B cell (primary cell): Measurements from ENCODE around the gene ZRANB3. TPM values are rescaled to one million over a fixed set of nuclear protein-coding genes. Genes with fewer than 3 reads are reported as not detected.
"Not testable (repeated sequence)": the region's sequence is repeated elsewhere in the genome, so short reads cannot be mapped to it uniquely, and the experiment has no call there.

ENCODE experiments used
- ATAC-seq: fragments of 200-7000 bp; cut with Tn5 transposase; one replicate; pipeline ENCODE4 v1.10.0; 2021; ENCODE audit warnings: low read depth, mild to moderate bottlenecking, moderate number of reproducible peaks, moderate library complexity
- CTCF ChIA-PET: fragments of 350-600 bp; sonication (Branson Sonifier 250); formaldehyde crosslinking; loops from one replicate; lab custom pipeline; 2021; ENCODE audit warnings: antibody characterized with exemption, inconsistent platforms; lab: Charles Lee
- POLR2A ChIA-PET: fragments of 350-600 bp; sonication (Branson Sonifier 250); formaldehyde crosslinking; loops from one replicate; lab custom pipeline; 2021; ENCODE audit warnings: antibody characterized with exemption; lab: Charles Lee
- DNase-seq: peaks from one replicate; pipeline ENCODE4 v3.0.0; 2013
- H2AFZ ChIP-seq: 2 replicates; pipeline ENCODE4 v1.6.1; 2012; ENCODE audit warnings: mild to moderate bottlenecking, low read depth, low read length; ENCODE audit not compliant: insufficient read depth, poor library complexity, severe bottlenecking
- H3K27ac ChIP-seq, 2 donors: 1 replicate in 1 of 2; 2 replicates in 1 of 2; pipeline ENCODE4 v1.5.1; 2012 to 2013; ENCODE audit warnings: low read length in 2 of 2, mild to moderate bottlenecking in 2 of 2, moderate library complexity in 1 of 2
- H3K27me3 ChIP-seq, 4 experiments: fragments of 200-600 bp in 1 of 4; sonication (generic) in 1 of 4; replicated peaks in 1 of 4; 1 replicate in 2 of 4; 2 replicates in 2 of 4; pipeline versions ENCODE4 v1.6.1 to v1.7.0; 2013 to 2016; ENCODE audit warnings: low read length in 3 of 4, mild to moderate bottlenecking in 2 of 4, mixed read lengths in 1 of 4, moderate library complexity in 1 of 4; ENCODE audit not compliant: insufficient read depth in 4 of 4, control insufficient read depth in 3 of 4; ENCODE audit errors: control extremely low read depth in 1 of 4
- H3K36me3 ChIP-seq, 2 experiments: replicated peaks in 1 of 2; 1 replicate in 1 of 2; 2 replicates in 1 of 2; pipeline versions ENCODE4 v1.6.1 to v1.7.1; 2013; ENCODE audit warnings: low read length in 1 of 2; ENCODE audit not compliant: insufficient read depth in 2 of 2, control insufficient read depth in 1 of 2; ENCODE audit errors: control extremely low read depth in 1 of 2, extremely low read depth in 1 of 2
- H3K4me1 ChIP-seq, 2 donors: fragments of 200-600 bp in 1 of 2; sonication (generic) in 1 of 2; 1 replicate in 1 of 2; 2 replicates in 1 of 2; pipeline versions ENCODE4 v1.5.1 to v1.6.1; 2013 to 2017; ENCODE audit warnings: low read length in 2 of 2; ENCODE audit not compliant: control insufficient read depth in 2 of 2, insufficient read depth in 2 of 2
- H3K4me2 ChIP-seq: replicated peaks from 2 replicates; pipeline ENCODE3; 2012; ENCODE audit warnings: mild to moderate bottlenecking, low read depth, low read length; ENCODE audit not compliant: poor library complexity, severe bottlenecking
- H3K4me3 ChIP-seq, 5 experiments: fragments of 200-600 bp in 1 of 5; sonication (generic) in 1 of 5; 1 replicate in 3 of 5; 2 replicates in 2 of 5; pipeline versions ENCODE4 v1.5.1 to v1.7.0; 2011 to 2016; ENCODE audit warnings: low read length in 4 of 5, mild to moderate bottlenecking in 4 of 5, low read depth in 2 of 5, control low read depth in 1 of 5, moderate library complexity in 1 of 5; ENCODE audit not compliant: insufficient read depth in 1 of 5; ENCODE audit errors: control extremely low read depth in 1 of 5, extremely low read depth in 1 of 5
- H3K79me2 ChIP-seq: fragments of 200-600 bp; sonication (generic); one replicate; pipeline ENCODE4 v1.6.0; 2016; ENCODE audit warnings: low read length; ENCODE audit not compliant: control insufficient read depth, insufficient read depth
- H3K9ac ChIP-seq: fragments of 200-600 bp; sonication (generic); 2 replicates; pipeline ENCODE4 v1.6.1; 2017; ENCODE audit warnings: mild to moderate bottlenecking, low read length, moderate library complexity
- H3K9me3 ChIP-seq, 3 donors: one replicate each; pipeline versions ENCODE4 v1.6.1 to v1.7.1; 2013; ENCODE audit warnings: low read length in 2 of 3; ENCODE audit not compliant: control insufficient read depth in 2 of 3, insufficient read depth in 1 of 3; ENCODE audit errors: control extremely low read depth in 1 of 3
- H4K20me1 ChIP-seq: 2 replicates; pipeline ENCODE4 v1.6.0; 2012; ENCODE audit warnings: mild to moderate bottlenecking, low read length; ENCODE audit not compliant: insufficient read depth, control insufficient read depth, poor library complexity, severe bottlenecking
- H3K27ac Mint-ChIP-seq: one replicate; pipeline ENCODE4 v1.8.0; 2021; ENCODE audit warnings: mixed read lengths
- H3K27me3 Mint-ChIP-seq: one replicate; pipeline ENCODE4 v1.8.0; 2021; ENCODE audit warnings: mixed read lengths
- H3K4me1 Mint-ChIP-seq: one replicate; pipeline ENCODE4 v1.8.0; 2021; ENCODE audit warnings: mixed read lengths
- H3K4me3 Mint-ChIP-seq: one replicate; pipeline ENCODE4 v1.8.0; 2021; ENCODE audit warnings: mixed read lengths
- H3K9me3 Mint-ChIP-seq: one replicate; pipeline ENCODE4 v1.8.0; 2022; ENCODE audit warnings: mixed read lengths; ENCODE audit not compliant: insufficient read depth
- WGBS: methylation state at CpG from one replicate; pipeline ENCODE4 v1.1.5; 2013; ENCODE audit warnings: missing lambda C conversion rate; ENCODE audit not compliant: insufficient coverage; 5-methylcytosine and 5-hydroxymethylcytosine counted together
- intact Hi-C: fragments of 100-400 bp; cut with micrococcal nuclease; formaldehyde crosslinking; loops from one replicate; pipeline ENCODE4 v1.10.0; 2022
- polyA plus RNA-seq: library from polyadenylated mRNA; depleted of rRNA; stranded (reverse); fragments of >200 nt; gene quantifications from 2 replicates; pipeline ENCODE4 v1.2.3, GENCODE V29; 2012
- total RNA-seq, 2 donors: library from RNA; stranded (reverse); fragments of 120-200 nt in 1 of 2; gene quantifications; 1 replicate in 1 of 2; 2 replicates in 1 of 2; pipeline versions ENCODE4 v1.2.3 to v1.2.4, GENCODE V29; 2013 to 2022
- TF ChIP-seq, protein P1 (sequence below): fragments of 200-600 bp; IDR thresholded peaks from one replicate; pipeline ENCODE4 v1.8.0; 2022; ENCODE audit warnings: antibody characterized with exemption, mild to moderate bottlenecking

Gene ZRANB3
- total and polyA plus RNA-seq, 2 donors (not counting 1 experiment from before 2014, with no cell fraction given): 2.4 to 9.8 TPM

DNA sequence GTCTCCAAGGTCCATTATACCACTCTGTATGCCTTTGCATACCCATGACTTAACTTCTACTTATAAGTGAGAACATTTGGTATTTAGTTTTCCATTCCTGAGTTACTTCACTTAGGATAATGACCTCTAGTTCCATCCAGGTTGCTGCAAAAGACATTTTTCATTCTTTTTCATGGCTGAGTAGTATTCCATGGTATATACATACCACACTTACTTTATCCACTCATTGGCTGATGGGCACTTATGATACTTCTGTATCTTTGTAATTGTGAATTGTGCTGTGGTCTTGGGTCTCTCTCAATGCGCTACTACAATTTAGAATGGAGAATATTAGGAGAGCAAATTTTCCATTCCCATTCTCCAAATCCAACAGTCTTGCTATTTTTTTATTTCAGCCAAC, 76.4 kb downstream of the ZRANB3 start:
- no peaks in the 10 kb centered on the region for H3K27me3 Mint-ChIP-seq
- DNase-seq: no peak
- intact Hi-C loops: no loop called here
- Histone ChIP-seq H3K9ac (no peak overlapping the region), H3K79me2 (no peaks in the 10 kb centered on the region), H3K4me3 (no peak overlapping the region), H3K27ac (no peak overlapping the region), H3K4me1 (no peaks in the 10 kb centered on the region), H3K27me3 (no peaks in the 10 kb centered on the region), H3K36me3 (peaks cover 0 to 4% of the 10 kb centered on the region in 2 experiments), H4K20me1 (no peaks in the 10 kb centered on the region), H2AFZ (no peak overlapping the region), H3K9me3 (peaks cover 2 to 34% (median 23%) of the 10 kb centered on the region in 3 donors), H3K4me2 (no peak overlapping the region)
- no peak overlapping the region for H3K27ac Mint-ChIP-seq
- no peaks in the 10 kb centered on the region for H3K4me1 Mint-ChIP-seq
- TF ChIP-seq, protein P1, sequence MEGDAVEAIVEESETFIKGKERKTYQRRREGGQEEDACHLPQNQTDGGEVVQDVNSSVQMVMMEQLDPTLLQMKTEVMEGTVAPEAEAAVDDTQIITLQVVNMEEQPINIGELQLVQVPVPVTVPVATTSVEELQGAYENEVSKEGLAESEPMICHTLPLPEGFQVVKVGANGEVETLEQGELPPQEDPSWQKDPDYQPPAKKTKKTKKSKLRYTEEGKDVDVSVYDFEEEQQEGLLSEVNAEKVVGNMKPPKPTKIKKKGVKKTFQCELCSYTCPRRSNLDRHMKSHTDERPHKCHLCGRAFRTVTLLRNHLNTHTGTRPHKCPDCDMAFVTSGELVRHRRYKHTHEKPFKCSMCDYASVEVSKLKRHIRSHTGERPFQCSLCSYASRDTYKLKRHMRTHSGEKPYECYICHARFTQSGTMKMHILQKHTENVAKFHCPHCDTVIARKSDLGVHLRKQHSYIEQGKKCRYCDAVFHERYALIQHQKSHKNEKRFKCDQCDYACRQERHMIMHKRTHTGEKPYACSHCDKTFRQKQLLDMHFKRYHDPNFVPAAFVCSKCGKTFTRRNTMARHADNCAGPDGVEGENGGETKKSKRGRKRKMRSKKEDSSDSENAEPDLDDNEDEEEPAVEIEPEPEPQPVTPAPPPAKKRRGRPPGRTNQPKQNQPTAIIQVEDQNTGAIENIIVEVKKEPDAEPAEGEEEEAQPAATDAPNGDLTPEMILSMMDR: no peak
- no peak for ATAC-seq
- POLR2A ChIA-PET: no interaction called here
- H3K4me3 Mint-ChIP-seq: no peak overlapping the region
- H3K9me3 Mint-ChIP-seq: peaks cover 17% of the 10 kb centered on the region
- CTCF ChIA-PET: no interaction called here
- no CpG with 5 or more reads among the region's 1 CpG for WGBS

DNA sequence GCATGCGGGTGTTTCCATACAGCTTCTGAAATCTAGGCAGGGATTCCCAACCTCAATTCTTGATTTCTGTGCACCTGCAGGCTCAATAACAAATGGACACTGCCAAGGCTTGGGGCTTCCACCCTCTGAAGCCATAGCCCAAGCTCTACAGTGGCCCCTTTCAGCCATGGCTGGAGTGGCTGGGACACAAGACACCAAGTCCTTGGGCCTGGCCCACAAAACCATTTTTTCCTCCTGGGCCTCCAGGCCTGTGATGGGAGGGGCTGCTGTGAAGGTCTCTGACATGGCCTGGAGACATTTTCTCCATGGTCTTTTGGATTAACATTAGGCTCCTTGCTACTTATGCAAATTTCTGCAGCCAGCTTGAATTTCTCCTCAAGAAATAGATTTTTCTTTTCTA, 78.0 kb downstream of the ZRANB3 start:
- H4K20me1 ChIP-seq, CTCF ChIA-PET, H3K4me1 Mint-ChIP-seq, DNase-seq, H3K79me2 ChIP-seq, H3K27ac Mint-ChIP-seq, H3K27ac ChIP-seq, H3K4me1 ChIP-seq, H3K4me3 ChIP-seq, ATAC-seq, H3K27me3 Mint-ChIP-seq, H3K36me3 ChIP-seq, H3K9ac ChIP-seq, H3K27me3 ChIP-seq, POLR2A ChIA-PET, H3K4me3 Mint-ChIP-seq, H2AFZ ChIP-seq, intact Hi-C loops, H3K4me2 ChIP-seq: not testable (repeated sequence)
- H3K9me3 ChIP-seq: peaks cover 2 to 34% (median 23%) of the 10 kb centered on the region in 3 donors
- 100% methylated on average over 1 of the region's 1 CpG for WGBS
- H3K9me3 Mint-ChIP-seq: peaks cover 17% of the 10 kb centered on the region
